NCI-H187 (cell line): Measurements from ENCODE around the gene KREMEN1.
"Not testable (repeated sequence)": the region's sequence is repeated elsewhere in the genome, so short reads cannot be mapped to it uniquely, and the experiment has no call there.

ENCODE experiments used
- DNase-seq, 2 experiments: peaks; one replicate each; lab custom pipeline; 2025; lab: John Stamatoyannopoulos, UW

Gene KREMEN1

DNA sequence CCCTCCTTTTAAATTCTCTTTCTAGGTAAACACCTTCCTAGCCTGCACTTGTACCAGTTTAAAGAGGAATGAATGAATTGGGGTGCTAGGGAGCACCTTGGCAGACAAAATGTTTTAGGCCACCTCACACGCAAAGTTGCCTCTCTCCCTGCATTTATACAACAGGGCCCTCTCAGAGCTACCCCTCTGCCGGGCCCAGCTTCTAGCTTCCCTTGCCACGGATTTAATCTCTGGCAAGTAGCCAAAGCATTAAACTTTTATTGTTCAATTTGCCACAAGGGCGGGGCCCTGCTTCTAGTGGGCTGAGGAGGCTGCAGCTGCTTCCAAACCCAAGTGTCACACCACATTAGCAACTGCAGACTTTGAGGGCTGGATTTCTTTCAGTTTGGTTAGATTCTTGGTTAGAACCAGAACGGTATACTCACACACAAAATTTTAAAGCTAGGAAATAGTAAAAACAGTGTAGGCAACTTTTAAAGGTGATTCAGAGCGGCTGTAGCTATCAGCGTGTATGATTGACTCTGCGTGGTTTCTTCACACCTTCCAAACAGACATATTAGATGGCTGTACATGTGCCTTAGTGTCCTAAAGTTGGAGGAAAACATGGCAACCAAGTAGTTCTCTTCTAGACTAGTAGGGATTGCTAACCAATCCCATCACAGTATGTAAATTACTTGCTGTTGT is 6.5 kb downstream of the KREMEN1 start:
- peak; percentile 31 to 67 for DNase-seq

DNA sequence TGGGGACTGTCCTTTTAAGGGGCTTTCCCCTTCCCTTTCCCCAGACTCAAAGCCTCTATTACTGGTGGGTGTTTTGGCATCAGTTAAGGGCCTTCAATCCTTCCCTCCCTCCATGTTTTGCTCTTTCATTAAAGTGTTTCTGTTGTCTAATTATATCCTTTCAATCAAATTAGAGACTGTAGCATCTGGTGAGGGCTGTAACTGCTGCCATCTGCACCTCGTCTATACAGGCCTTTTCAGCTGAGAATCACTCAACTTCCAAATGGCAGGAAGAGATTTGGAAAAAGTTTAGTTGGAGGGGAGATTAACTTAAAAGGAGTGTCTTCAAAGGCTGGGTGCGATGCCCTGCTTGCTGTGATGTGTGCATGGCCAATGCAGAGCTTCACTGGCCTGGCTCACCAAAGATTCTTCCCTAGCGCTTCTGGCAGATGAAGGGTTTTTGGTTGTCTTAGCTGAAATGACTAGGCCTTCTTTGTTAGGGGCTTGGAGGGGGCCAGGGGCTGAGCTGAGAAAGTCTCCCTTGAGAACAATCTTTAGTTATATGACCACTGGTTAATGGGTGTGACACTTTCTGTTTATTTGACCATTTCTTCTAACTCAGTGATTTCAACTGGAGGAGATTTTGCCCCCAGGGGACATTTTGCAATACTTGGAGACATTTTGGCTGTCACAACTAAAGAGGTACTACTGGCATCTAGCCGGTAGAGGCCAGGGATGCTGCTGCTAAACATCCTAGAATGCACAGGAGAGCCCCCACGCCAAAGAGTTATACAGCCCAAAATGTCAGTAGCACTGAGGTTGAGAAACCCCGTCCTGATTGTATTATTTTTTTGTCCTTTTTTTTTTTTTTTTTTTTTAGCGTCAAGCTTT is 7.5 kb downstream of the KREMEN1 start:
- DNase-seq, result no peak

DNA sequence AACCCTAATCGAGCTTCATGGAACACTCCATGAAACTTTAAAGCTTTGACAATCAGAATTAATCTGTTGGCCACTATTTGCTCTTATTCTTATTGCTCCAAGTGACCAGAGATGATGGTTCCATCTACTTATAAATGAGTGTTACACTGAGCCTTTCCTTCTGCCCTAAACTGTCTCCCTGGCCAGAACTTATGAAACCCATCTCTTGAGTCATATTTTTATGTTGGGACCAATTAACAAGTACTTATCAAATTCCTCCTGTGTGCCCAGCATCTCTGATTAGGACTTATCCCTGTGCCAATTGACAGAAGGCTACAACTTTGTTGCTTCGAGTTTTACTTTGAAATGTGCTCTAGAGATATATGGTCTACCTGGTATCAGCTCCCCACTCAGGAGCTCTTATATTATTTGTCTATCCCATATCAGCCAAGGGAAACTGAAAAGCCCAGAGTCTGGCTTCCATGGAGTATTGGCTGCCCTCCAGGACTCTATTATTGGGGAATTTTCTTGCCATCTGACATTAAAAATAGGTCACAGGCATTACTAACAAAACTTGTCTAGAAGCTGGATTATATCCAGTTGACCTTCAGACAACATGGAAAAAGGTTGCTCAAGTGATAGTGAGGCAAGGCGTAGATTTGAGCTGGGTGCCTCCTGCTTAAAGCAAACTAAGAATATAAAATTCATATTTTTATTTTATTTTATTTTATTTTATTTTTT is 8.8 kb downstream of the KREMEN1 start:
- DNase-seq, result no peak

DNA sequence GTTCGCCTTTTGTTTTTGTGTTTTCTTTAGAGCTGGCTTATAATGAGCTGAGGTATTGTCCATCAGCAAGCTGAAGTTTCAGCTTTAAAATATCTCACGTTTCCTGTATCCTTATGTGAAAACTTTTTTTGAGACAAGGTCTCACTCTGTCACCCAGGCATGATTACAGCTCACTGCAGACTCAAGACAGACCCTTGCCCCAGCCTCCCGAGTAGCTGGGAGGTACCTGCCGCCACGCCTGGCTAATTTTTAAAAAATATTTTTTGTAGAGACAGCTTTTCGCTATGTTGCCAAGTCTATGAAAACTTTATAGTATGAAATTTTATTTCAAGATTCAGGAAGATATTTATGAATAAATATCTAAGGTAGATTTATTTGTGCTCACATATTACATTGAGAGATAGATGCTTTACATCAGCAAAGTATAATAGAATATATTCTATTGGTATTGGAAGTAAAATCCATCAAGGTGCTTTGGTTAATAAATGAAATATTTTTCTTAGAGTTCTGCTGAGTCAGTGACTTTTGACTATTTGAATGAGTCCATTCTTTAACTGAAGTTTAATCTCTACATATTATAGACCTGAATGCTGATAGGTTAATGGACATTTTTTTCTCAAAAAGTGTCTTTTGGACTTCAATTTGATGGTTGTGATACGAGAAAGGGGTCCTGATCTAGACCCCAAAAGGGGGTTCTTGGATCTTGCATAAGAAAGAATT is 10.2 kb downstream of the KREMEN1 start:
- no peak for DNase-seq

DNA sequence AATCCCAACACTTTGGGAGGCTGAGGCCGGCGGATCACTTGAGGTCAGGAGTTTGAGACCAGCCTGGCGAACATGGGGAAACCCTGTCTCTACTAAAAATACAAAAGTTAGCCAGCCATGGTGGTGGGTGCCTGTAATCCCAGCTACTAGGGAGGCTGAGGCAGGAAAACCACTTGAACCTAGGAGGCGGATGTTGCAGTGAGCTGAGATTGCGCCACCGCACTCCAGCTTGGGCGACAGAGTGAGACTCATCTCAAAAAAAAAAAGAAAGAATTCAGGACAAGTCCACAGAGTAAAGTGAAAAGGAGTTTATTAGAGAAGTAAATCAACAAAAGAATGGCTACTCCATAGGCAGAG is 10.7 kb downstream of the KREMEN1 start:
- not testable (repeated sequence) for DNase-seq

DNA sequence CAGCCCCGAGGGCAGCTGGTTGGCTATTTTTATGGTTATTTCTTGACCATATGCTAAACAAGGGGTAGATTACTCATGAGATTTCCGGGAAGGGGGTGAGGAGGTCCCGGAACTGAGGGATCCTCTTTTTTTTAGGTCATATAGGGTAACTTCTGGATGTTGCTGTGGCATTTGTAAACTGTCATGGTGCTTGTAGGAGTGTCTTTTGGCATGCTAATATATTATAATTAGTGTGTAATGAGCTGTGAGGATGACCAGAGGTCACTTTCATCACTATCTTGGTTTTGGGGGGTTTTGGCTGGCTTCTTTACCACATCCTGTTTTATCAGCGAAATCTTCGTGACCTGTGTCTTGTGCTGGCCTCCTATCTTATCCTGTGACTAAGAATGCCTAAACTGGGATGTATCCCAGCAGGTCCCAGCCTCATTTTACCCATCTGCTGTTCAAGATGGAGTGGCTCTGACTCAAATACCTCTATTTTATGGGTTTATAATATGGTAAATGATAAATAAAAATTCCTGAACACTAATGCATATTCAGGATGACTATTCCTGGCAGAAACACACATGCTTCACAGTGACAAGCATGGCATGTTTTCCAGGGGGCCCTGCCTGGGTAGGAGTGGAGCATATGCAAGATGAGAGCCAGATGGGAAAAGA is 11.2 kb downstream of the KREMEN1 start:
- no peak for DNase-seq

DNA sequence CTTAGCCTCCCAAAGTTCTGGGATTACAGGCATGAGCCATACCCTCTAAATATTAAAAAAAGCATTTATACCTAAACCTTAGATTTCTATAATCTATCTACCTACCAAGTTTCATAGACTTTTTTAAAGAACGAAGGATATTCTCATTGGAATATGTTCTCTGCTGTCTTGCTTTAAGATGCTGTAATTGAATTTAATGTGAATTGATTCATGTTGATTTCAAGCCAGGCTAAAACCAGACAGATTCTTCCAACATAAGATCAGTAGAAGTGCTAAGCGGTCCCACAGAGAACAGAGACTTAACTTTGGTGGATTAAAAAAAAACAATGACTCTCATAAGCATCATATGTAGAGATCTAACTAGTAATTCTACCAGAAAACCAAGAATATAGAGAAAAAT is 14.2 kb downstream of the KREMEN1 start:
- no peak for DNase-seq

DNA sequence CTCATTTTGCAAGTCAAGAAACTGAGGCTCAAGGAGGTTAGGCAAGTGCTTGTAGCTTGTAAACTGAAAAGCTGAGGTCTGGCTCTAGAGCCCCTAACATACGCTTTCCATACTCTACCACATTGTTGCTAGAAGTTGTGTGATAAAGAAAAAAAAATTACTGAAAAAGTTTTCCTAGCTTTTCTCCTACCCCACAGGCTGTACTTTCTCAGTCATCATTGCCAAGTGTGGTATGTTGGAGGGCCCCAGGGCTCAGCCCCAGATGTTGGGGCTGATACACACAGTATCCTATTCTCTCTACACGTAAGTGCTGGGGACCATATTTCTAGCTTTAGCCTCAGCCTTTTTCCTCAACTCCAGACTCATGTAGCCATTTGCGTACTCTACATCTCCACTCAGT is 16.0 kb downstream of the KREMEN1 start:
- no peak for DNase-seq

DNA sequence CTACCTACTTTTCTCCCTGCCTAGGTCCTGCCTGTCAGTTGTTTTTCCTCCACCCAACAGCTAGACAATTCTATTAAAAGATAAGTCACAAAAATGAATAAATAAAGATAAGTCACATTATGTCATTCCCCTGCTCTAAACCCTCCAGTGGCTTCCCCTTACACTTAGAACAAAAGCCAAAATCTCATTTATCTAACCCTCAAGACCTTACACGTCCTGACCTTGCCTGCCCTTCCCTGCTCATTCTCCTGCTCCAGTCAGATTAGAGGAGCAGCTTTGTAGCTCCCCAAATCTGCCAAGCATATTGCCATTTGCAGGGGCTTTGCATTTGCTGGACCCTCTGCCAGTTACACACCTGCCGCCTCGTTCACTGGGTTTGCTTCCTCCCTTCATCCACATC is 16.7 kb downstream of the KREMEN1 start:
- DNase-seq, result no peak

DNA sequence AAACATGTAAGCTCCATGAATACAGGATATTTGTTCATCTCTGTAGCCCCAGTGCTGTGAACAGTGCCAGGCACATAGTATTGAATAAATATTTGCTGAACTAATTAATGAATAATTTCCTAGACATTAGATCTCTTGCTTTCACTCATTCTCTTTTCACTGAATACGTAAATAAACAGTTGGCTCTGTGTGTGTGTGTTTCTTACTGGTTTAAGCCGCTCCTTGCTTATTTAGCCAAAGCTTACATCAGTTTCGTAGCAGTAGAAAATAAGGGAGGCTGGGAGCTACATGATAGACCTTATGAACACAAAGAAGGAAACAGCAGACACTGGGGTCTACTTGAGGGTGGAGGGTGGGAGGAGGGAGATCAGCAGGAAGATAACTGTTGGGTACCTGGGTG is 17.2 kb downstream of the KREMEN1 start:
- no peak for DNase-seq

DNA sequence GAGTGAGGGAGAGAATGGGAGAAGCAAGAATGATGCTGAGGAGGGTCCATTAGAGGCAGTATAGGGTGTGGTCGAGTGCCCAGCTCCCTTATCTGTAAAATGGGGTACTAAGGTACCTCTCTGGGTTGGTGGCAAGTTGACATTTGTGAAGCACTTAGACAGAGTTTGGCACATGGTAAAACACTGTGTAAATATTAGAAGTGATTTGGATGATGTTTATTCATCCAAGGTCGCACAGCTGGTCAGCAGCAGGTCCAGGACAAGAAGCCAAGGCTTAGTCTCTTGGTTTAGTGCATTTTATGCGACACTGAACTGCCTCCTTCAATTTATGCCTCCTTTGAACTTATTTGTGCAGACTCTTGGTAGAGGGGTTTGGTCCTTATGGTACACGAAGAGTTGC is 19.4 kb downstream of the KREMEN1 start:
- DNase-seq, result no peak

DNA sequence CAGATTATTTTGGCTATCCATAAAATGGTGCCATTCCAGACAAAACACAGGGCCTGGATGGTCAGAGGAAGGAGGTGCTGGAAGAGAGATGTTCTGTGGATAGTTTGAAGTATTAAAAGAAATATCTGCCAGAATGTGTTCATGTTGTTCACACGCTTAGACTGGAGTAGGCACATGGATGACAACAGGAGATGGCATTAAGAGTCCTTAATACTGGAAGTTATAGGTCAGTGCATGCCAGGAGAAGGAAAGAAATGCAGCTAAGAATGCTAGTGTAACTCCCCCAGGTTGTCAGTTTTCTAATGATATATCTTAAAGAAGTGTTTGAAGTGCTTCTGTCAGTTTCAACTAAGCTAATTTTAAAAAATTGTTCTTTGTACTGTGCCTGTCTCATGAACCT is 20.2 kb downstream of the KREMEN1 start:
- no peak for DNase-seq

DNA sequence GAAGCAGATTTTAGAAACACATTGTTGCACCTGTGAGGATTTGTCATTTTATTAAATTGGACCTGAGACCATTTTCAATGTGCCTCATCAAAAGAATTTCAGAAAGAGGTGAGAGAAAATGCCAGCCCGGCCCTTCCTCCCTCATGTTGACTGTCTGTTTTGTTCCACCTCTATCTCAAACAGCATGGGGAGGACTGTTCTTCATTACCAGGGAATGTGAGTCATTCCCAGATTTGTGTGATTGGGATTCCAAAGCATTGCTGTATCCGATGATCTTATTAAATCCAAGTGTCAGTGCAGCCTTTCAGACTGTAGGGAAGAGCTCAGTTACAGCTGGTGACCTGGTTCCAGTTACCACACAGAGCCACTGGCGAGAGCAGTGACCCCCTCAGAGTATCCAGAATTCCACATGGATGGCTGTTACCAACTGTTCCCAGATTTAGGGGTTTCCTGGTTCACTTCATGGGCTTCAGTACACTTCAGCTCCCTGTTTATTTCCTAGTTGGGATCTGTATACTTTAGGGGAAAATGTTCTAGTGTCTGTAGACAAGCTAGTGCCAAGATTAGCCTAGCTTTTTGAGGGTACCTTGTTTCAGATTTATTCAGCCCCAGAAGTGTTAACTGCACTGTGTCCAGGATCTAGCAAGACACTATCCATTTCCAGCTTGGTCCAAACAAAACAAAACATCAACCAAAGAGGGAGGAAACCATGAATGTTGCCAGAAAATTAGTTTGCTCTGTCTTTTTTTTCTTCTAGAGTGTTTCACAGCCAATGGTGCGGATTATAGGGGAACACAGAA is 20.9 kb downstream of the KREMEN1 start:
- DNase-seq, result no peak

DNA sequence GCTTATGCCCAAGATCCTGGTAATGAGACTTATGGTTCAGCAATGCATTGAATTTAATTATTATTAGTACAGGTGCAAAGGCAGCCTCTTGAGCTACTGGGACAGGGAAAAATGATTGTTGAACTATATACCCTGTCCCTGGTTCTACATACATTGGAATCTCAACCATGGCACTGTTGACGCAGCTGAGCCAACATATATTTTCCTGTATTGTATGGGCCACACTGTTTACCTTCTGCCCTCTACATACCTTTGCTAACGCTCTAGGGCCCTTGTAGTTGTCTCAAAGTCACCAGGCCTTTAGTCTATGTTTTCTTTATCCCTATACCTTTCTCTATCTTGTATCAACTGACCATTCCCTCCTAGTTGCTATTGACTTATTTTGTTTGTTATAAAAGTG is 22.6 kb downstream of the KREMEN1 start:
- no peak for DNase-seq

DNA sequence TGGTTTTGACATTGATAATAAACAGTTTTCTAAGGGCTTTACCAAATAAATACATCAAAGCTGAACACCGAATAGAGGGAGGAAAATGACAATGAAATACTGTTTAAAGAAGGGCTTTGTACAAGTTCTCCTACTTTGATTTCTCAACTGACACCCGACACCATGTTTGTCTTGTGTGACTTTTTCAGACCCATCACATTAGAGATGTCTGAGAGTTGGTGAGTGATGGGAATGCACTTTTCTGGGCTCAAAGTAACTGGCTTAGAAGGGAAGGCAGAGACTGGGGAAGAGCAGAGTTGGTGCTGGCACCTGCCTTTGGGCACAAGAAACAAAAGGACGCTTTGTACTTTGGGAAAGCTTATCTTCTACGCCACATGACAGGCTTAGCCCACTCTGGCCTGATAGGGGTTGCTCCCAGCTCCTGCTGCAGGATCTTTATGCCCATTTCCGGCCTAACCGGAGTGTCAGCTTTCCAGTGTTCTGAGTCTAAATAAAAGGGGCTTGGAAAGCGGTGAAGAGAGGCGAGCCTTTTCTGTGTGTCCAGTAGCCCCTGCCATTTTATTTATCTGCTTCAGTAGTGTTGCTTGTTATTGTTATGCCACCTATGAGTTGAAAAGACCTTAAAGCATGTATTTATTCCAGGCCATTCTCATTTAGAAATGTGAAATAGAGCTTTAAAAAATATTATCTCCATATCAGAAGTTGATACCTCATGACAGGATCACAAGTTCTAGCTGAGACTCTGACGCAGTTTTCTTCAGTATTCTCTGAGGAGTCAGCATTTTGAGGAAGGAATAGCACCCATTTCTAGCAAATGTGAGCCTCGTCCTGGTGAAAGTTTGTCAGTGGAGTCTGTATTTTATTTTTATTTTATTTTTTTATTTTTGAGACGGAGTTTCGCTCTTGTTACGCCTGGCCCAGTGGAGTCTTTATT is 24.2 kb downstream of the KREMEN1 start:
- no peak for DNase-seq

DNA sequence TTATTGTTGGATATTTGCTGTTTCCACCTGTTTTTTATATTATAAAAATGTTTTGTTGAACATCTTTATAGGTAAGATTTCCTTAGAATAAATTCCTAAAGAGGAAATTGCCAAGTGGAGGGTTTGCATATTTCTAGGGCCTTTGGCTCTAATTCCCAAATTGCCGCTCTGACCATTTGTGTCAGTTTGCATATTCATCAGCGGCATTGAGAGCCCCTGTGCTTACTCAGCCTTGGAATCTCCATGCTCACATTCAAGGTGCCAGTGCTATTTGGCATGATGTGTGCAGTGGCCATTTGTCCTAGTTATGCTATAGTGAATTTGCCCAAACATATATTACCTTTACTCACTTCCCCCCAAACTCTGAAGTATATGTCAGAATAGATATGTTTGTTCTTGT is 25.5 kb downstream of the KREMEN1 start:
- DNase-seq, result no peak

DNA sequence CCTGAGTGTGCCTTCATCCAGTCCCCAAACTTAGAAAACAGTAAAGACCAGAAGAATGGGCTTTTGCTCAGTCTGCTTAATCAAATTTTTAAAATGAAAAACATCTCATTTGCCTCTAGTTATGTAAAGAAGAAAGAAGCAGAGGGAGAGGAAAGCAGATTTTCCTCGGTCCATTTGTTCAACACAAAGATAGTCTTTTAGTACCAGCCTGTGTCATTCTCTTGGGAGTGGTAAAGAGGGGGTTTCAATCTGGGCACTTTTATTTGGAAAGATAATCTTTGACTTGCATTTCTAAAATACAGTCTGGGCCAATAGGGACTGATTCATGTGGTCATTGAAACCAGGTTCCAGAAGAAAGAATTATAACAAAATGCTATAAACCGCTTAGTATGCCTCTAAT is 29.5 kb downstream of the KREMEN1 start:
- DNase-seq, result no peak

DNA sequence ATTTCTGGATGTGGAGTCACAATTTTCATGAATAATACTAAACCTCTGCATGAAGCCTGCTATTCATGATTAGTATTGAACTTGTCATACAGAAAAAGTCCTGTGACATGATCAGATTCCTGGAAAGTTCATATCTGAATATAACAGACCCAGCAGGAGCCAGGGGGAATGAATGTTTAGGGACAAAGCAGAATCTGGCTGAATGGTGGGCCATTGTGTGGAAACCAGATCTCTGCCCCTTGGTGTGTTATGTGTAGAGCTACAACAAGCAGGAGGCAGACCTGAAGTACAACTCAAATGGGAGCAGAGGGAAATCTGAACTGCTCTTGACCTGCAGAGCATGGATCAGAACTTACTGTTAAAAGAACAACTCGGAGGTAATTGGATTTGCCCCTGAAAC is 30.3 kb downstream of the KREMEN1 start:
- no peak for DNase-seq

DNA sequence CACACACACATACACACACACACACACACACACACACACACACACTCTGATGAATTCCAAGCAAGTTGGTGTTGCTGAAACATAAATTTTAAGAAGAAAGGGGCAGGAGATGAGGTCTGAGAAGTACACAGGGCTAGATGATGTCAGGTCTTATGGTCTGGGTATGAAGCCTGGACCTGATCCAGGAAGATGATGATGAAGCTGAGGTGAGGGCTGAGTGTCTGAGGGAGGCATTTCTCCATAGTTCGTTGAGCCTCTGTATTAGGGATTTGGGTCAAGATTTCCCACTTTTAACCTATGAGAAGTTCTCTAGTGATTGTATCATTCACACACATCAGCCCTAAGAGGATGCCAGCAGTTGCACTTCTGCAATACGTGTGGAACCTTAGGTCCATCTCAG is 32.6 kb downstream of the KREMEN1 start:
- no peak for DNase-seq

DNA sequence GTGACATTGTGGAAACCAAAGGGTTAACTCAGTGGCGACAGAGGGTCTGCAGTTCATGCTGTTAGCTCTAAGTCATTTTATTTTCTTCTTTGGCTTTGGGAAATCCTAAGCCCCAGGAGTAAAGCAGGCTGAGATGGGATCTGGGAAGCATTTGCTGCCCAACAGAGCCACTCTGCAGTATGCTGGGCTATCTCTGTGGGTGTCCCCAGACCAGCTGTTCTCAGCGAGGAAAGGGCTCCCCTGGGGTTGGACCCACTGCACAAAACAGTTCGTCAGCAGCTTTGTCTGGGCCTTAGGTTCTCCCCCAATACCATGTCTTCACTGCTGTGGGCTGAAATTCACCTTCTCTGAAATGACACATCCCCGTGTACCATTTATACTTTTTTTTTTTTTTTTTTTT is 34.0 kb downstream of the KREMEN1 start:
- no peak for DNase-seq
